HG03442 (cell line): ENCODE data around the gene PPBP.

Source experiments
- ATAC-seq: cut with Tn5 transposase; IDR thresholded peaks from one replicate; pipeline ENCODE4 v1.9.1; 2021; ENCODE audit warnings: mild to moderate bottlenecking, moderate library complexity; ENCODE audit not compliant: unreplicated experiment

PPBP gene, protein sequence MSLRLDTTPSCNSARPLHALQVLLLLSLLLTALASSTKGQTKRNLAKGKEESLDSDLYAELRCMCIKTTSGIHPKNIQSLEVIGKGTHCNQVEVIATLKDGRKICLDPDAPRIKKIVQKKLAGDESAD

DNA sequence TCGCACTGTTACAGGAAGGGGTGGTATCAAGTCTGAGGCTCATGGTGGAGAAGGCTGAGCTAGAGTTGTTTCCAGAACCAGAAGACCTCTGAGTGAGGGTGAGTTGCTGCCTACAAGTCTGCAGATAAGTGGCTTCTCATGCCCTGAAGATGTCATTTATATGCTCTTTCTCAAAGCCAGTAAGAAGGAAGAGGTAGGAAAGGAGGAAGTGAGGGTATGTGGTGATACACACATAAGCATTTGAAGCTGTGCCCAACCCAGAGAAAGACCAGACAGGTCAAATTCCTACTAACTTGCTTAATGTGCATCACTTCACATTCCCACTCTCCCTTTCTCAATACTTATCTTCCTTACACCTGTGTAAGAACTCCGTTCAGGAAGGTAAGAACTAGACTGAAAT, at the start of gene PPBP:
Gene PPBP, minus strand, starts transcription at position 130 of the 400 bp plus-strand sequence. Its CDS starts 87 bp downstream, at position 43.
- no peak for ATAC-seq

DNA sequence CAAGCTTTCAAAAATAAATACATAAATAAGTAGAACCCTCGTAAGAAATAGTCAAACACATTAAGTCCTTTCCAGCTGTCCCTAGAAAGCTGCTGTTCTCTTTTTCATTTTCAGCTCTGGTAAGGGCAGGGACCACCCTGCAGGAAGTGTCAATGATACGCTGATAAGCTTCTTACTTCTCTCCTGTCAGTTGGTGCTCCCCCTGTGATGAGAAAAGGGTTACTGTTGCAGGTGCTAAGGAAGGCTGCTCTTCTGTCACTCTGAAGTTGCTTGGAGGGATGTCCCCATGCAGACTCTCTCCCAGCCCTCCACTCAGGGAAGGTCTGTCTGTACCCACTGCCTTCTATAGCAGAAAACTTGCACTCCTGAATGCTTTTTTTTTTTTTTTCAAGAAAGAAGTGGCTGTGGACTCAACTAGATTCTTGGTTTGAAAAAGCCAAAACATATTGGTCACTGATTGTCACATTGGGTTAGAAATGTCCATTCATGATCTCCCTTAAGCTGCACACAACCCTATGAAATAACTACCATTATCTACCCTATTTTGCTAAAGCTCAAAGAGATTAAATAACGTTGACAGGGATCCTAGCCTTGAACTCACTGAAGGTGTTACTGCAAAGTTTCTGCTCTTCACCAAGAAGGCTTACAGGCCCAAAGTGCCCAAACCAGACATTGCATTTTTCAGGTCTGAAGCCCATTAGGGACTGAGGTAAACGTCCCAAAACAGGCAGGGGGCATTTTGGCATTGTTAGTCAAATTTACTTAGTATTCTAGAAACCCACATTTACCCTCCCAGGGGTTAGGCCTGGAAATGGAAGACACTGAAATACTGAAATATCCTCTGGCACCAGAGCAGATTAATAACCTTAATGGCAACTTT, 49.3 kb upstream of the PPBP start:
- ATAC-seq = no peak

DNA sequence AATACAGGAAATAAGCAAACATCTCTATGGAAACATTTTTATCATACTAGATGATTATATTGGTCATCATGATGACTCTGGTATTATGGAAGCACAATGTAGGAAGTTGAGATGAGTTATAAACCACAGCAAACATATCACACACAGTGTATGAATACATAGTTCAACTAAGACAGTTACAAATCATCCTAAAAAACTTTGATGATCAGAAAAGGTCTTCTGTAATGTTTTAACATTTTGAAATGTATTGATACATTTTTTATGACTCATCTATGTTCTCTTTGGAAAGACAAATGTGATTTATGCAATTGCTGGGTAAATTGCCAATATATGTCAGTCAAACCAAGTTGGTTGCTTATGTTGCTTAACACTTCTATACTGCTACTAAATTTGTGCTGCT, 45.7 kb upstream of the PPBP start:
- ATAC-seq = no peak

DNA sequence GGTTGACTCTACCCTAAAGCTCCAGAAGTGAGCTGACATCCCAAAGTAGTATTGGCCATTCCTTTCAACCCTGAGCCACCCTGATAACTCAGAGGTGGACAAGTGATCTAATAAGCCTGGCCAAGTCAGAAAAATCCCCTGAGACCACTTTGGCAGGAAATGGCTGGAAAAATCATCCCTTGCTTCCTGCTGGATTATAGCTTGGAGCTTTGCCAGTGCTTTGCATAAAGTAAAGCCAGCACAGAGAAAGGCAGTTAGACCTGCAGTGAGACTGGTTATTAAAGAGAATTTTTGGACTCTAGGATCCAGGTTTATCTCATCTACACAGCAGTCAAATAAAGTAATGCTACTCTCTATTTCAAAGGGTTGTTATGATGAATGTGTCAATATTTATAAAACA, 44.1 kb upstream of the PPBP start:
- ATAC-seq = no peak

DNA sequence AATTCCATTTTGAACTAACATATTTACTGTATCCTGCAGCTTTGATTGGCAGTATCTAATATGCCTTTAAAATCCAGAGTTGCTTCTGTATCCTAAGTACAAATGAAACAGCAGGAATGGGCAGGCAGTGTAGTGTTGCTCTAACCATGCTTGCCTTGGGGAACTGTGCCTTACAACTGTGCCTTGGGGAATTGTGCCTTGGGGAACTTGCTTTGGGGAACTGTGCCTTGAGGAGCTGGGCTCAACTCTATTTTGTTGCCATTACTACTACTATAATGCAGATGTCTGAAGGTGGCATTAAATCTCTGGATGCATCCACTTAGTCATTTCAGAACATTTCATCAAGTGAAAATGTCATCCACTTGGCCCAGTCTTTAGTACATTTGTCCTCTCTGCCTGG, 43.6 kb upstream of the PPBP start:
- ATAC-seq = no peak

DNA sequence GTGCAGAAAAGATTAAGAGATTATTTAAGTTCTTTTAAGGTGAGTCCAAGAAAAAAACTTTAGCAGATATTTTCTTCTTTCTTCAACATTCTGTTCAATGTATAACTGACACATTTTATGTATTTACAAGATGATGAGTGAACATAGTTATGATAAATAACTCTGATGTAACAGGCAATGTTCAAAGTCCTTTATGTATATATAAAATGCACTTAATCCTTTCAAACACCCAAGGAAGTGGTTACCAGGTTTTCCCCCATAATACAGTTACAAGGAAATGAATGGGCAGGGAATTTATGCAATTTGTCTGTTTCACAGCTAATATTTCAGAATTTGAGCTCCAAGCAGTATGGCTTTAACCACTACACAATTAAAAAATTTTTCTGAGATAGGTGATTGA, 42.3 kb upstream of the PPBP start:
- no peak for ATAC-seq

DNA sequence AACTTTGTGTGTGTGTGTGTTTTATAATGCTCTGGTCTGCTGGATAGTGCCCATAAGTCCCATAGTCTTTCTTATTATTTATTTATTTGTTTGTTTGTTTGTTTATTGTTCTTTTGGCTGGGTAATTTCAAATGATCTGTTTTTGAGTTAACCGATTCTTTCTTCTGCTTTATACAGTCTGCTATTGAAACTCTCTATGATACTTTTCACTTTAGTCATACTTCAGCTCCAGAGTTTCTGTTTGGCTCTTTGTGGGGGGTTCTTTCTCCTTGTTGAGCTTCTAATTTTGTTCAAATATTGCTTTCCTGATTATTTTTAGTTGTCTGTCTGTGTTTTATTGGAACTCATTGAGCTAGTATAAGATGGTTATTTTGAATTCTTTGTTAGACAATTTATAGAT, 40.5 kb upstream of the PPBP start:
- ATAC-seq = no peak

DNA sequence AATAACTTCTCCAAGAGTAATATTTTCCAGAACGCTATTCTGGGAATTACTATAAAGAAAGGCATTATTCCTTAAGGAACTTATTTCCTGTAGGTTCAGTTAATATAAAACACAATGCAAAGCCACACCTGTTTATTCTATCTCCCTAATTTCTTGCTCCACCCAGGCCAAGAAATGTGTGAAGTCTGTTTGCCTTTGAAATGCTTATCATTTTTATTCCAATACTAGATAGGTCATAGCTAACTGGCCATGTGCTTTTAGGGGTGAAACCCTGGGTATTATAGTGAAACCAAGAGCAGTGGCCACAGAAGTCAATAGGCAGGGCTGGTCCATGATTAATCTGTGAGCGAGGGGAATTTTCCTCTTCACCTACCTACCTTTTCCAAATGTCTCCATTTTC, 35.7 kb upstream of the PPBP start:
- ATAC-seq = no peak

DNA sequence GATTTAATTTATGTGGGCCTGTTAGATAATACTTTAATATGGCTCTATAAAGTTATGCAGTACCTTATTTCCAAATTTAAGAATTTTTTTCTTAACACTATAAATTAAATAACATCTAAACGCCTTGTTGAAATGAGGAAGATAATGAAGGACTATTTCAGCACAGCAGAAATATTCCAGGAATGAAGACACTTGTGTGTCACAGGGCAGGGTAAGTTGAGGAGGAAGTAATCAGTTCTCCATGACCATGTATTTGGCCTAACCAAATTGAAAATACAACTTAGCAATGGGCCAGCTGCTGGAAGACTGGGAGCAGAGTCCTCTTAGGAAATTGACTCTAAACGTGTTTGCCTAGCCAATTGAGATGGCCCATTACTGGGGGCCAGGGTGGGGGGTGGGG, 33.6 kb upstream of the PPBP start:
- no peak for ATAC-seq

DNA sequence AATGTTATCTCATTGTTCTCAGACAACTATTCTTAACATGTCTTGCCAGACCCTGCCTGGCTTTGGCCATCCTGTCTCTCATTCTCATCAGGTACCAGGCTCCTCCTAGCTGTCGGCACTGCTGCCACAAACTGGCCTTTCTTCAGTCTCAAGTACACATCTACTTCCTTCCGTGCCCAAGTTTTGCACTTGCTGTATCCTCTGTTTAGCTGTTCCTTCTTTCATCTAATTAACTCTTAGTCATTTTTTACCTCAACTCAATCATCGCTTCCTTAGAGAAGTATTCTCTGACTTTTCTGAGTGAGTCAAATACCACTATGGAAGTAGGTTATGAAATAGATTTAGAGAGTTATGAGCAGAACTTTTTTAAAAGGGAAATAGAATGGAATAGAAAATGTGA, 30.8 kb upstream of the PPBP start:
- no peak for ATAC-seq

DNA sequence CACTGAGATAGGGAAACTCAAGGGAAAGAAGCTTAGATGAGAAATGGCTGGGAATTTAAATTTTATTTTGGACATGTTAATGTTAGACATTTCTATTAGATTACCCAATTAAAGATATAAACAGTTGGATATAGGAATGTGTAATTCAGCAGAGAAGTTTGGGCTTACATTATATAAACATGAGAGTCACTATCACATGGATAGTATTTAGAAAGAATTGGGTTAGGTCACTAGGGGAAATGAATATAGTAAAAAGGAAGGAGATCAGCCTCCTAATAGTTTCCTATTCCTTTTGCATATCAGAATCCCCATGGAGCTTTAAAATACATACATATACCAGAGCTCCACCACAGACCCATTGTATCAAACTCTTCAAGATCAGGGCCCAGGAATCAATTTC, 30.1 kb upstream of the PPBP start:
- ATAC-seq = no peak

DNA sequence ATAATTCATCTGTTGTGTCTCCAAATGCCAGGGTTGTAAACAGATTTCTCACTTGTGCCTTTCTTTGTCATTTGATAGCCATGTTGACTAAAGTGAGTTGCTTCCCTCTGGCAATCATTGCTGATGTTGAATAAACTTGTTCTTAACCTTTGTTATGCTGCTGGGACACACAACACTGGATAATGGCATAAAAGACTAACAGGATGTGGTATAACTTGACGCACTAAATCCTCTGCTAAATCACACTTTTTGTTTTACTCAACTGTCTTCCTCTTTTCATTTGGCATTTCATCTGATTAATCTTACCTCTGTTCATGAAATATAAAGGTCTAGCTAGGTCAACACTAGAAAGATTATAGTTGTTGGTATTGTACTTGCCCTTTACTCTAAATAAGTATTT, 28.1 kb upstream of the PPBP start:
- no peak for ATAC-seq

DNA sequence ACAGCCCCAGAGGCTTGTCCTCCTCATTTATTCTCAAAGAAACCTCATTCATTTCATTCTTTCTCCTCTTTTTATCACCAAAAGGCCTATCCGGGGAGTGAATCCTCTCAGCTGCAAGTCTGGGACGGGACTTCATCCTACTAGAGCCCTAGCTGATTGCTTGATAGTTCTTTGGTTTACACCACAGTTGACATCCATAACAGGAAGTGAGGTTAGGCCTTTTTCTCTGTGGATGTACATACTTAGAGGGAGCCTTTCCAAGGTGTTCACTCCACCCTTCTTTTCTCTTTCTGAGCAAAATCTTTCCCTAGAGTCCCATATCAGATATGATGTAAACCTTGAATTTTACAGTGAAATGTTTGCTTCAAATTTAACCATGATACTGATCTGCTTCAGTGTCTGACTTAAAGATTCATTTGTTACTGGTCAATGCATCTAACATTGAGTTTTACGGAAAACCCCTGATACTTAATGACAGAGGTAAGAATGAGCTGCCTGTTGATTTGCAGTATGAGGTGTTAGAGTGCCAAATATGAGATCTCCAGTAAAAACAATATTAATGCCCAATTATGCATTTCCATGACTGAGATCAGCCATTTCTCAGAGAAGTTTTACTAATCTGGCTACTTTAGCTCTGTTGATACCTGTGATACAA, 27.3 kb upstream of the PPBP start:
- ATAC-seq = no peak

DNA sequence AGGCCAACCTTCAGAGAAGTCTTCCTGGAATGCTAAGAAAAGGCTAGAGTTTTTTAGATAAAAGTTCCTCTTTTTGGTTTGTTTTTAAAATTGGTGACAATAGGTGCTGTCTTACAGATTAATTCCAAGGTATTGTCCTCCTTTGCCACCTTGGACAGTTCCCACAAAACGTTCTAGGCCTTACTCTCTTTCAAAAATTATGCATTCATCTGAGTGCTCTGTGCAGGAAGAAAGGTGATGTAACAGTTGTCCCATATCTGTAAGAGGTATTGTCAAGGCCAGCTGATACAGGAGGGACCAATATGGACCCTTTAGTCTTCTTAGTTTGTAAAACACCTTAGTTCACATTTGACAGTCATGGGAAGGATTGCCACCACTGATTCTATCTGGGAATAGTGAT, 26.3 kb upstream of the PPBP start:
- ATAC-seq = no peak

DNA sequence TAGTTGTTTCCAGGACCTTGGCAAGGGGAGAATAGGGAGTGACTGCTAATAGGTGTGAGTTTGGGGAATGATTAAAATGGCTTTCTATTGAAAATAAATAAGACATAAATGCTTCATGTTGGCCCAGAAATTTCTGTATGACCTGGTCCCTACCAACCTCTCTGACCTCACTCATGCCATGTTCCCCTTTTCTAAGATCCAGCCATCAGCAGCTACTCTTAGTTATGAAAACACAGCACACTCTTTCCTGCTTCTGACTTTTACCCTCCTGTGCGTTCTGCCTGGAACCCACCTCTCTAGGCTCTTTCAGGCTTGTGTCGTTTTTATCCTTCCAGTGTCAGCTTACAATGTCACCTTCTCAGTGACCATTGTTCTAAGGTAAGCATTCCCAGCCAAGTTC, 25.3 kb upstream of the PPBP start:
- ATAC-seq = no peak

DNA sequence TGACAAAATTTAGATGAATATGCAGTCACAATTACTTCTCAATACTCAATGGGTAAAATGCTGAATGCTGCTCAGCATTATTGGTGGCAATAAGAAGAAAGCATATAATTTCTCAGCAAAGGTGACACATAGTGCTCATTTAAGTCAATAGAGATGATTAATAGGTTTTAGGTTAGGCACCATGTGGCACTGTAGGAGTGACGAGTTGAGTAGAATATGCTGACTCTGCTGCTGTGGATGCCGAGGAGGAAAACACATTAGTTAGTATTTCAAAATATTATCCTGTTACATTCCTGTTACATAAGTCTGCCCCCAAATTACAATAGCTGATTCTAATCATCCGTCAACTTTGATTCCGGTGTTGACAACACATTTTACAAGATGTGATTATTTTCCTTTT, 24.1 kb upstream of the PPBP start:
- no peak for ATAC-seq

DNA sequence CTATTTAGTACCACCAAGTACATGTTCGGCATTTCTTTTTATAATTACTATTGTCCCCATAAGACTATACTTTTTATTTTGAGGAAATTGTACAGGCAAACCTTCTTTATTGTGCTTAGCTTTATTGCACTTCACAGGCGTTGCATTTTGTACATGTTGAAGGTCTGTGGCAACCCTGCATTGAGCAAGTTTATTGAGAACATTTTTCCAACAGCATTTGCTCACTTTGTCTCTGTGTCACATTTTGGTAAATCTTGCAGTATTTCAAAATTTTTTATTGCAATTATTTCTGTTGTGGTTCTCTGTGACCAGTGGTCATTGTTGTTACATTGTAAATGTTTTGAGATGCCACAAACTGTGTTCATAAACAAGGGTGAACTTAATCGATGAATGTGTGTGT, 21.3 kb upstream of the PPBP start:
- ATAC-seq = no peak

DNA sequence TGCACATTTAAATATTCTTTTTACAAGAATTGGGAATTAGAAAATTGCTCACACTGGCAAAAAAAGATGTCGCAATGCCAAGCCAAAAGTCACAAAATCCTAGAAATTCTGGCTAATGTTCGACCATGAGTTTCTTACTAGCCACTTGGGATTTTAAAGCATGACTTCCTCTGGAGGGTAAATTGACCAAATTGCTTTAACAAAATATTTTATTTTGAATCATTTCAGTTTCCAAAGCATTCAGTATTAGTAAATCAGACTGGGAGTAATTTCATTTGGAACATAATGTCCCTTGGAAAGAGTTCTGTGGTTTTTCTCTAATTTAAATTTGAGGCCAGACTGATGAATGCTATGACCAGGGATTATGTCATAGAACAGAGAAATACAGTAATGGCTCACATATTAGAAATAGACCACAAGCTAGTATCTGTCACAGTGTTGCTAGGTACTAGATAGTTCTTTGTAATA, 18.1 kb upstream of the PPBP start:
- no peak for ATAC-seq

DNA sequence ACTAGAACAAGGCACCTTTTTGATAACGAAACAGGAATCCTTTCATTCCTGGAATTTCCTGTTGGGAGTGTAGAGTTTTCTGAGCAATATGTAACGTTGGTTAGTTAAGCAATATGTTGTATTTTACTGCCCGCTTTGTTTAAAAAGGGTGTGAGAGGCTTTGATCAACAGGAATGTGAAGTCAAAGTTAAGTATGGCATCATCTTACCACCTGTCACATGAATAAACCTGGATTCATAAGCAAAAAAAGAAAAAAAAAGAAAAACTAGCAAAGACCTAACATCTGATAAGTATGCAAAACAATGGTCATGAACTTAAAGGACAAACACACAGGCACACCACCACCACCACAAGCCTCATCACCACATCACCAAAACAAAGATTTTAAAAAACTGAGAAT, 17.5 kb upstream of the PPBP start:
- no peak for ATAC-seq

DNA sequence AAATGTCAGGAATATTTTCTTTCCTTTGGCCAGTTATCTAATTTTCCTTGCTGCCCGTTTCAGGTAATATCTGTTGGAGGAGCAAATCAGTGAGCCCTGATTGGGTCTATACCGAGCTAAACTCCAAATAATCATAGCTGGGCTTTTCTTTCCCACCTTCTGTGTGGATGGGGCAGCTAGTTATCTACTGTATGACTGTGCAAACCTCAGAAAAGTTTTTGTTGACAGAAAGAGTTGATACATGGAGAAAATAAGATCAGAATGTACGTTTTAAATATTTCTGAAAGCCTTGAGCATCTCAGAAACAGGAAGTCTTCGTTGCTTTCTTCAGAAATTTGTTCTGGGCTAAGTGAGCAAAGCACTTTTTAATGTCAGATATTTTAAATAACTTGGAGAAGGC, 16.7 kb upstream of the PPBP start:
- ATAC-seq = no peak

DNA sequence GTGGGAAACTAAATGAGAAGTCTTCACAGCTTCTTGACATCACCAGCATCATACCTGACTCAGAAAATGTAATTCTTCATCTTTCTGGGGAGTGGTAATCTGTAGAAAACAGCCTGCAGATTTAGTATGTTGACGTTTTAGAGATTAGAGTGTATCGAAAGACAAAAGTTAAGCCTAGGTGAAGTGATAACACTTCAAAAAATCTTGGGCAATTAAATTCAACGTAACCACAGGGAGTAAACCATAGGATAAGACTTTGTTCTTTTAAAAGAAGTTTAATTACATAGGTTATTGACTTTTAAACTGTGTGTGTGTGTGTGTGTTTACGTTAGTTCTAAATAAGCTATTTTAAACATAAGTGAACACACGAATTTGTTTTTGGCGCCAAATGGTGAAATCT, 12.3 kb upstream of the PPBP start:
- no peak for ATAC-seq
